Measurements from ENCODE around the gene KCNK13. TPM values are rescaled to one million over a fixed set of nuclear protein-coding genes. Genes with fewer than 3 reads are reported as not detected.
"Not testable (repeated sequence)": the region's sequence is repeated elsewhere in the genome, so short reads cannot be mapped to it uniquely, and the experiment has no call there.

The KCNK13 gene
- 0.07 TPM in 1 of 2 replicates, not detected in the other for total RNA-seq

DNA sequence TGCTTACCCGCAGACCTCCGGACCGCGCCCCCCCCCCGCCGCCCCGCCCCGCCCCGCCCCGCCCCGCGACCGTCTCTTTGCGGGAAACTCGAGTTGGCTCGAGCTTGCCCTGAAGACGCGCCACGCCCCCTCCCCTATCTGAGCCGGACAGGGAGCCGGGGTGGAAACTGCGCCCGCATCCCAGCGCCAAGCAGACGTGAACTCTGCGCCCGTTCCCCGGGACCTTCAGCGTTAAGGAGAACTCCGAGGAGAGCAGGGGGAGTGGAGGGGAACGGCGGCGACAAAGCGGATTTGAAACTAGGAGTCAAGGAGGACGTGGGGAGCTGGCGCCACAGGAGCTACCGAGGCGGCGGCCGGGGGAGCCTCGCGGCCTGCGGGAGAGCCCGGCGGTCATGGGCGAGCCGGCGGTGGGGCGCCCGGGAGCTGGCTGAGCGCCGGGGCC, at the start of gene KCNK13:
Gene KCNK13, plus strand, starts transcription at position 310 of the 442 bp plus-strand sequence. CDS start 212 bp downstream, outside the sequence.
- intact Hi-C loops (cut with micrococcal nuclease), result loop anchor here (1.0 to 5.0 kb wide), 2 partner anchors 104 to 174 kb away; partner anchors contain the start of gene TDP1

DNA sequence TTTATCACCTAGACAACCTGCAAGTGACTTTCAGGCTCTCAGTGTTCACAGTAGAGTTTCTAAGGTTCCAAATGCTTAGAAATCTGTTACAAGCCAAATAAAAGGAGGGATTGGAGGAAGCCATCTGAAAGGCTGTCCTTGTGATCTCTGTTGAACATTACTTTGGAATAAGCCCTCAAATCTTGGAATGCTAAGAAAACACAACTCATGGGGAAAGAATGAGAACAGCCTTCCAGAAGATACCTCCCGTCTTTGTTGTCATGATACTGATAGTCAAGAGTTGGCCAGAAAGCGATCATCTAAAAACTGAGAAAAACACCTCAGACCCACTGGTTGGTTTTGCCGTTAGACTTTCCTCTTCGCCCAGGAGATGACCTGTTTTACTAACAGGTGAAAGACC, 44.4 kb upstream of the KCNK13 start:
- intact Hi-C loops (cut with micrococcal nuclease), result no loop called here

DNA sequence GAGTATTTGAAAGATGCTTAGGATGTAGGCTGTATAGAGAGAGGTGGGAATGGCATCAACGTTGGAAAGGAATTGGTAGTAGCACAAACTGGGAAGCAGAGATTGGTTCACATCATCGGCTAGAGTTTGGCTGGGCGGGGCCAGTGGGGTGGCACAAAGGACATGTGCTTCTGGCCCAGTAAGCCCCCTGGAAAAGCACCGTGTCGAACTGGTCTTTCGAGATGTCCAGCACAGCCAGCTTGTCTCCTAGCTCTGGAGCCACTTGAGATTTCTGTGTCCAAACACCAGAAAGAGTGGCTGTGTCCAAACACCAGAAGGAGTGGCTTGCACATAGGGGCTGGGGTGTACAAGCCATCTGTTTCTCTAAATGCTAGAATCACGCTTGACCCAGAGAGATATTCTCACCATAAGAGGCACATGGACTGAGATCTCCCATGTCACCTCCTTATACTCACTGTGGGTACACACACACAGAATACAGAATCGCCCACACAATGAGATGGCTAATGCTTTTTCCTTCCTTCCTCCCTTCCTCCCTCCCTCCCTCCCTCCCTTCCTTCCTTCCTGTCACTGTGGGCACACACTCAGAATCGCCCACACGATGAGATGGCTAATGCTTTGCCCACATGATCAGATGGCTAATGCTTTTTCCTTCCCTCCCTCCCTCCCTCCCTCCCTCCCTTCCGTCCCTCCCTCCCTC, 41.8 kb upstream of the KCNK13 start:
- intact Hi-C loops (cut with micrococcal nuclease), result no loop called here

DNA sequence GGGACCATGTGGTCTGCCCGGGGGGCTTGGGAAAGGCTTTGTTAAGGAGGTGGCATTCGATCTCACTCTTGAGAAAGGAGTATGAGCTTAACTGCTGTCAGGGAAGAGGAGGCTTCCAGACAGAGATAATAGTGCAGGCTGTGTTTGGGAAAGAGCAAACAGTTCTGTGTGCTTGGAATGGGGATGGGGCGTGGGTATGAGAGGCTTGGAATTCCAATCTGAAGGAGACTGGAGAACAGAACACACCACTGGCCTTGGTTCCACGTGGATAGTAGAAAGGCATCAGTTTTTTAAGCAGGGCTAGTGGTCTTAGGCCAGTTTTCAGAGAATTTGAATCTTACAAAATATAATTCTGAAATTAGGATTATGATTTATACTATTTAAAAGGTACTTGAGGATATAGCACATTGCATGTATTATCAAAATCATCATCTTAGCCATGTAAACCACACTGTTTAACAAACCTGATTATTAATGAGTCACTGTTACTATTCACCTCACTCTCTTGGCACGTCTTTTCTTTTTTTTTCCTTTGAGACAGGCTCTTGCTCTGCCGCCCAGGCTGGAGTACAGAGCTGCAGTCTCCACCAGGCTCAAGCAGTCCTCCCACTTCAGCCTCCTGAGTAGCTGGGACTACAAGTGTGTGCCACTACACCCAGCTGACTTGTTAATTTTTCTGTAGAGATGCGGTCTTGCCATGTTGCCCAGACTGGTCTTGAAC, 38.5 kb upstream of the KCNK13 start:
- intact Hi-C loops (cut with micrococcal nuclease), result no loop called here

- intact Hi-C loops (cut with micrococcal nuclease), result no loop called here
These were observed 36.9 kb upstream of the KCNK13 start for GRCh38 chr14:90024910-90025309.

DNA sequence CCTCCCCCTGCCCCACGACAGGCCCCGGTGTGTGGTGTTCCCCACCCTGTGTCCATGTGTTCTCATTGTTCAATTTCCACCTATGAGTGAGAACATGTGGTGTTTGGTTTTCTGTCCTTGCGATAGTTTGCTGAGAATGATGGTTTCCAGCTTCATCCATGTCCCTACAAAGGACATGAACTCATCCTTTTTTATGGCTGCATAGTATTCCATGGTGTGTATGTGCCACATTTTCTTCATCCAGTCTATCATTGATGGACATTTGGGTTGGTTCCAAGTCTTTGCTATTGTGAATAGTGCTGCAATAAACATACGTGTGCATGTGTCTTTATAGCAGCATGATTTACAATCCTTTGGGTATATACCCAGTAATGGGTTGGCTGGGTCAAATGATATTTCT, 35.2 kb upstream of the KCNK13 start:
- intact Hi-C loops (cut with micrococcal nuclease), result not testable (repeated sequence)

GRCh38 chr14:90027842-90028241, 34.0 kb upstream of the KCNK13 start:
- intact Hi-C loops (cut with micrococcal nuclease), result no loop called here

- intact Hi-C loops (cut with micrococcal nuclease), result no loop called here
These were observed 27.6 kb upstream of the KCNK13 start for GRCh38 chr14:90034156-90034555.

DNA sequence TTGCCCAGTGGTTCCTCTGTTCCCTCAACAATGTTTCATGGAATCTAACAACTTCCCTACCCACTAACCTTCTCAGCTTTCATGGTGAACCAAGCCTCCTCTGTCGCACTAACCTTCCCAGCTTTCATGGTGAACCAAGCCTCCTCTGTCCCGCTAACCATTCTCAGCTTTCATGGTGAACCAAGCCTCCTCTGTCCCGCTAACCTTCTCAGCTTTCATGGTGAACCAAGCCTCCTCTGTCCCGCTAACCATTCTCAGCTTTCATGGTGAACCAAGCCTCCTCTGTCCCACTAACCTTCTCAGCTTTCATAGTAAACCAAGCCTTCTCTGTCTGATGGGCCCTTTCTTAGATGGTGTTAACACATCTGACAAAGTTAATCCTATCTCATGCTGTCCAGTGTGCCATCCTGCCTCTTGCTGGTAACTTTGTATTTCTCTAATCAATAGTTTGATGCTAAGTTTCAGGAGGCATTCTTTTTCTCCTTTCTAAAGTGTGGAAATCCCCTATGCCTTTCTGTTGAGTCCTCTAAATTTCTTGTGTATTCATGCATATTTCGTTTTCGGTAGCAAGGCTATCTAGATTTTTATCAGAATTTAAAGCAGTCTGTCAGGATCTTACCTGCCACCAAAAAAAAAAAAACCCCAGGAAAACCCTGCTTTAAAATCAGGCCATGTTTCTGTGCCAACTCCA, 26.8 kb upstream of the KCNK13 start:
- intact Hi-C loops (cut with micrococcal nuclease), result no loop called here

- intact Hi-C loops (cut with micrococcal nuclease), result no loop called here
These were observed 22.4 kb upstream of the KCNK13 start for GRCh38 chr14:90039253-90040010.

- intact Hi-C loops (cut with micrococcal nuclease), result no loop called here
These were observed 21.4 kb upstream of the KCNK13 start for GRCh38 chr14:90040411-90040810.

DNA sequence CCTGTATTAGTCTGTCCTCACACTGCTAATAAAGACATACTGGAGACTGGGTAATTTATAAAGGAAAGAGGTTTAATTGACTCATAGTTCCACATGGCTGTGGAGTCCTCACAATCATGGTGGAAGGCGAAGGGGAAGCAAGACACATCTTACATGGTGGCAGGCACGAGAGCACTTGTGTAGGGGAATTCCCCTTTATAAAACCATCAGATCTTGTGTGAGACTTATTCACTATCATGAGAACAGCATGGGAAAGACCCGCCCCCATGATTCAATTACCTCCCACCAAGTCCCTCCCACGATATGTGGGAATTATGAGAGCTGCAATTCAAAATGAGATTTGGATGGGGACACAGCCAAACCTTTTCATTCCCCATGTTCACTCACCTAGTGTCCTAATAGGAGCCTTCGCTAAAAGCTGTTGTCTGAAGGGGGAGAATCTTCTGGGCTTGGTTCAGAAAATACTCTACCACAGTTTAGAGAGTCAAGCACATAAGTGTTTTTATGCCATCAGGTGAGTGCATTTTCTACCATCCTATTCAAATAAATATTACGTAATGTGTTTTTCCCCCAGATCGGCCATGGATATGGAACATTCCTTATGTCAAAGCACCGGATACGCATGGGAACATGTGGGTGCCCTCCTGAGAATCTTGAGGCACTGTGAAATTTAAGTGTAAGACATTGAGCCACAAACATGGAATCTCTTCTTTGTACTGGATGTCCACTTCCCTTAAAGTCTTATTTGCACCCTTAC, 19.1 kb upstream of the KCNK13 start:
- intact Hi-C loops (cut with micrococcal nuclease), result no loop called here

DNA sequence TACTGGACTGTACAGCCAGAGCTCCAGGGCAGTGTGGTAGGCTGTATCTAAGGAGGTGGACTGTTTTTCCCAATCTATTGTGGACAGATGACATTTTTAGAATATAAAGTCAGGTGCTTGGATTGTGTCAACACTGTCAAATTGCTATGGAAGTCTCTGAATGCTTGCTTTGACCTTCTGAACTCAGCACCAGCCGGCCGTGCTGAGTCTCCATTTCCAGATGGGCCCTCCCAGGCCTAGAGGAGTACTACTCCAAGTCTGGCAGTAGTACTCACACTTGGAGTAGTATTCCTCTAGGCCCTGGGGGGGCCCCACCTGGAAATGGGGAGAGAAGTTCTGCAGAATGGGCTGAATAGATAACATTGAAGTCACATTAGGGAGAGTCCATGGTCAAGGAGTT, 16.2 kb upstream of the KCNK13 start:
- intact Hi-C loops (cut with micrococcal nuclease), result no loop called here

GRCh38 chr14:90049390-90049789, 12.4 kb upstream of the KCNK13 start:
- intact Hi-C loops (cut with micrococcal nuclease), result no loop called here

GRCh38 chr14:90050271-90050670, 11.5 kb upstream of the KCNK13 start:
- intact Hi-C loops (cut with micrococcal nuclease), result no loop called here

- intact Hi-C loops (cut with micrococcal nuclease), result no loop called here
These were observed 8.8 kb upstream of the KCNK13 start for GRCh38 chr14:90053044-90053443.

DNA sequence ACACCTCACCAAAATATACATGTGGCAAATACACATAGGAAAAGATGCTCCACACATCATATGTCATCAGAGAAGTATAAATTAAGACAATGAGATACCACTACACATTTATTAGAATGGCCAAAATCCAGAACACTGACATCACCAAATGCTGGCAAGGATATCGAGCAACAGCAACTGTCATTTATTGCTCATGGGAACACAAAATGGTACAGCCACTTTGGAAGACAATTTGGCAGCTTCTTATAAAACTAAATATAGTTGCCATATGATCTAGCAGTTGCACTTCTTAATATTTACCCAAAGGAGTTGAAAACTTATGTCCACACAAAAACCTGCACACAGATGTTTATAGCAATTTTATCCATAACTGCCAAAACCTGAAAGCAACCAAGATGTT, 7.0 kb upstream of the KCNK13 start:
- intact Hi-C loops (cut with micrococcal nuclease), result no loop called here

DNA sequence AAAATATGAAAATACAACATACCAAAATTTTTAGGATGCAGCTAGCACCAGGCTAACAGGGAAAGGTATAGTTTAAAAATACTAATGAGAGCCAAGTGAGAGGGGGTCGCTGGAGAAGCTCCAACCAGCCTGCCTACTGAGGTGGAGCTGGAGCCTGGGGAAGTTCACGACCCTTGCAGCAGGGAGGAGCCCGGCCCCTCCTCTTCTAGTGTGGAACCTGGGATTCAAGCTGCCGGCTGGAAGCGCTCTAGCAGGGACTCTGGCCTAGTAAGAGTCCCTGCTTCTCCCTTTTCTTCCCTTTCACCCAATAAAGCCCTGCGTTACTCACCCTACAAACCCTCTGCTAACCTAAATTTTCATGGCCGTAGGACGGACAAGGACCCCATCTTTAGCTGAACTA, 5.0 kb upstream of the KCNK13 start:
- intact Hi-C loops (cut with micrococcal nuclease), result no loop called here

DNA sequence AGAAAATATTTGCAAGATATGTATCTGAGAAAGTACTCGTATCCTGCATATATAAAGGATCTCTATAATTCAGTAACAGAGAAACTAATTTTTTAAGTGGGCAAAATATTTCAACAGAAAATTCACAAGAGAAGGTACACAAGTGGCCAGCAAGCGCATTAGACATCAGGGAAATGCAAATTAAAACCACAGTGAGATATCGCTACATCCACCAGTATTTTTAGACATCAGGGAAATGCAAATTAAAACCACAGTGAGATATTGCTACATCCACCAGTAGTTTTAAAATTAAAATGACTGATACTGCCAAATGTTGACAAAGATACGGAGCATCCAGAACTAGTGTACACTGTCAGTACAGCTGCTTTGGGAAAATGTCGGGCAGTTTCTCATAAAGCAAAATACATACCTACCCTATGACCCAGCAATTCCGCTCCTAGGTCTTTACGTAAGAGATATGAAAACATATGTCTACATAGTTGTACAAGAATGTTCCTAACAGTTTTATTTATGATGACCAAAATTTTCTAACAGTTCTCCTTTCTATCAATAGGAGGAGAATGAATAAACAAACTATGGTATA, 2.8 kb upstream of the KCNK13 start:
- intact Hi-C loops (cut with micrococcal nuclease), result no loop called here

- intact Hi-C loops (cut with micrococcal nuclease), result loop anchor here (1.0 to 5.0 kb wide), 4 partner anchors 34 to 121 kb away; partner anchors contain the start of gene TDP1
These were observed 1.4 kb upstream of the KCNK13 start for GRCh38 chr14:90060312-90060964.
